HG03342 (cell line): Measurements from ENCODE around the gene TBX3.

Experiments
- ATAC-seq: cut with Tn5 transposase; IDR thresholded peaks from one replicate; pipeline ENCODE4 v1.9.1; 2021; ENCODE audit warnings: mild to moderate bottlenecking, moderate library complexity; ENCODE audit not compliant: unreplicated experiment

The TBX3 gene

DNA sequence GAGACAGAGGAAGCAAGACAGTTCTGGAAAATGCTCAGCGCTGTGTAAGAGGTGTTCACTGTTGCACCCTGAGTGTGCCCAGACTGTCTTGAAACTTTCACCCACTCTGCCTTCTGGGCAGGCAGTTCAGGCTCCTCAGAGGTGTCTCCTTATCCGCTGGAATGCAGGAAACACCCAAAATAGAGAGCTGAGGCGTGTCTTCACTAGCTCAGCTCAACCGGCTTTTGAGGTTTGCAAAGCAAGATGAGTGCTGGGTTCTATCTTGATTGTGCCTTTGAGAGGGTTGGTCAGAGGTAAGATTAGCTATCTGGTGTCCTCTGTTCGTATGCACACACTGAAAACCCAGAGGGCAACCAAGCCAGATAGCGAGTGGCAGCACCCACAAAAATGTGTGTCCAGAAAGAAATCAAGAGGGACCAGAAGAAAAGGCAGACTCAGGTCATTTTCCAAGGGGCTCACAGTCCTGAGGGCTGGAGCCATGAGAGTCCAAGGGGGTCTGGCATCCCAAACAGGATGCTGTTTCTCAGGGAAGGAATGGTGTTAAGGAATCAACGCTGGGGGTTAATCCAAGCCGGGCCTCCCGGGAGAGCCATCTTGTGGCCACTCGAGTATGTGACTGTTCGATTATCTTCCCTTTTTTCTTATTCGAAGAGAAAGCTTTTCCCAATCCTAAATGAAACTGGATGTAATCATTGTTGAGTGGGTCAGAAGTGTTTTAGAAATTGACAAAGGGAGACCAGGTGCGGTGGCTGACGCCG lies 47.1 kb downstream of the TBX3 start:
- ATAC-seq = no peak

DNA sequence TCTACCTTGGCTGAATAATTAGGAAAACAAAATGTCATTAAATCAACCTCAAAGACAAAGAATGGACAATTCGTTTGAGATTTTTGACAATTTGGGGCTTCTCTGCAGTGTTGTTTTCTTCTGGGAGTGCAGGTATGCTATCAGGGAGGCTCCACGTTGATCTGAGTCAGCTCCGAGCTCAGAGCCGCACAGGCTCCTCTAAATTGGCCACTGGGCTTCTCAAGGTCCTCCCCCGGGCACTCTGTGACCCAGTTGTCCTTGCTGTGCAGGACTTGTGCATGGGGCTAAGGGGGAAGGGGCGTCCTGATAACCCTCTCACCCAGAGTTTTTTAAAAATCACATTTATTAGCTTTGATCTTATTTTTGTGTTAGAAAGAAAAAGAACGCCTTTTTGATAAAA lies 52.7 kb downstream of the TBX3 start:
- ATAC-seq = no peak

DNA sequence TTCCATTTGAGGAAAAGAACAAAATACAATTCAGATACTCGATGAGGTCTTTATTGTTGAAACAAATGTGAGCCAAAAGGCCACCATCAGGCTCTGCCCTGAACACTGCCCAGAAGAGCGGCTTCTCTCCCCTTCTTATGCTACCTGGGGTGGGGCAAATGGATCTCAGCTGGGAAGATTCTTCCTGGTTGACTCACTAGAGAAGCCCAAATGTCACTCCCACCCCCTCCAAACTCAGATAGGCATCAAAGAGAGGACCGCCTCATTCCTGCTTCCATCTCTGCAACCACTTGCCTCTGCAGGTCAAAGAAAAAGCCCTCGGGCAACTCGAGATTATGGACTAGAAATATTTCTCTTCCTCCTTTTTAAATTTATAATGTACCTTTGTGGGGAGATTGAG lies 55.8 kb downstream of the TBX3 start:
- no peak for ATAC-seq

DNA sequence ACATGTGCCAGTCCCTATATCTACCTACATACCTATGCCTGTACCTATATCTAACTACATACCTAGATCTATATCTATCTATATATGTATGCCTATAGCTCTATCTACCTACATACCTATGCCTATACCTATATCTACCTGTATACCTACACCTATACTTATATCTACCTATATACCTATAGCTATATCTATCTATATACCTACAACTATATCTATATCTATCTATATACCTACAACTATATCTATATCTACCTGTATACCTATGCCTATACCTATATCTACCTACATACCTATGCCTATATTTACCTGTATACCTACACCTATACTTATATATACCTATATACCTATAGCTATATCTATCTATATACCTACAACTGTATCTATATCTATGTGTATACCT lies 56.6 kb downstream of the TBX3 start:
- ATAC-seq = no peak

- no peak for ATAC-seq
These were observed 58.6 kb downstream of the TBX3 start for GRCh38 chr12:114625294-114625851.

DNA sequence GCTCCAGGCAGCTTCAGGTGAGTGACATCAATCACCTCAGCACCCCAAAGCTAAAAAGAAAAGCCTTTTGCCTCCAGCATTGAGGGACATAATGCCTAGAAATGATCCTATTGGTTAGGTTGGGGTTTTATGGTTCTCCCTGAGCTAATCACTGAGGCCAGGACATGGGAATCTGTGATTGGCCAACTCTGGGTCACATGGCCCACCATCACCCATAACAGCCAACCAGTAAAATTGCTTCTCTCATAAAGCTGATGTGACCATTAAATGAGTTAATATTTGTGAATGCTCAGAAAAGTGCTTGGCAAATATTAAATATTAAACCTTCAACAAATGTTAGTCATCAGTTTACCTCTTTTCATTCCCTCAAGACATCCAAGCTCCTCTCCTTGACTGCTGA lies 60.2 kb downstream of the TBX3 start:
- ATAC-seq = no peak
